Omental fat pad (tissue), 4 donors: ENCODE data around the gene PIP4K2A. TPM values are rescaled to one million over a fixed set of nuclear protein-coding genes. Genes with fewer than 3 reads are reported as not detected.

Experiments
- ATAC-seq: fragments of 150-250 bp; one replicate; pipeline ENCODE4 v1.9.1; 2016; ENCODE audit warnings: mild to moderate bottlenecking, moderate library complexity; ENCODE audit not compliant: low FRiP score
- DNase-seq: peaks from one replicate; pipeline ENCODE4 v3.0.0-alpha.2; 2019; ENCODE audit warnings: low spot score
- CTCF ChIP-seq, 3 donors: fragments of 450-650 bp; IDR thresholded peaks; one replicate each; pipeline ENCODE4 v1.5.1; 2016 to 2017; ENCODE audit warnings: antibody characterized with exemption in 3 of 3, mild to moderate bottlenecking in 3 of 3, moderate library complexity in 2 of 3
- total RNA-seq, 4 donors: library from RNA; depleted of rRNA; stranded (reverse); fragments of >200 nt; gene quantifications; one replicate each; pipeline ENCODE4 v1.1.0, GENCODE V29; 2016

PIP4K2A gene
- total RNA-seq, 4 donors from 2014 or later = 16.2 to 32.5 (median 30.4) TPM

GRCh38 chr10:22620140-22620857, 94.1 kb downstream of the PIP4K2A start:
- peak; percentile 84 for DNase-seq
- ATAC-seq = peak; percentile 91
- TF ChIP-seq CTCF (IDR thresholded peaks at IDR 0.05) = no peak

- ATAC-seq (no peak), DNase-seq (no peak)
- no peak for TF ChIP-seq CTCF (IDR thresholded peaks at IDR 0.05)
Observed at GRCh38 chr10:22619101-22619500, 95.3 kb downstream of the PIP4K2A start.

- no peak for ATAC-seq
Observed at GRCh38 chr10:22618078-22618785, 96.1 kb downstream of the PIP4K2A start.

GRCh38 chr10:22617516-22617915, 96.9 kb downstream of the PIP4K2A start:
- DNase-seq (no peak), ATAC-seq (no peak)
- TF ChIP-seq CTCF (IDR thresholded peaks at IDR 0.05) = no peak

More at GRCh38 chr10:22618078-22618785, 96.1 kb downstream of the PIP4K2A start:
- no peak for DNase-seq
- no peak for TF ChIP-seq CTCF (IDR thresholded peaks at IDR 0.05)

- ATAC-seq = no peak
- TF ChIP-seq CTCF (IDR thresholded peaks at IDR 0.05) = no peak
Observed at GRCh38 chr10:22617051-22617450, 97.3 kb downstream of the PIP4K2A start.

DNA sequence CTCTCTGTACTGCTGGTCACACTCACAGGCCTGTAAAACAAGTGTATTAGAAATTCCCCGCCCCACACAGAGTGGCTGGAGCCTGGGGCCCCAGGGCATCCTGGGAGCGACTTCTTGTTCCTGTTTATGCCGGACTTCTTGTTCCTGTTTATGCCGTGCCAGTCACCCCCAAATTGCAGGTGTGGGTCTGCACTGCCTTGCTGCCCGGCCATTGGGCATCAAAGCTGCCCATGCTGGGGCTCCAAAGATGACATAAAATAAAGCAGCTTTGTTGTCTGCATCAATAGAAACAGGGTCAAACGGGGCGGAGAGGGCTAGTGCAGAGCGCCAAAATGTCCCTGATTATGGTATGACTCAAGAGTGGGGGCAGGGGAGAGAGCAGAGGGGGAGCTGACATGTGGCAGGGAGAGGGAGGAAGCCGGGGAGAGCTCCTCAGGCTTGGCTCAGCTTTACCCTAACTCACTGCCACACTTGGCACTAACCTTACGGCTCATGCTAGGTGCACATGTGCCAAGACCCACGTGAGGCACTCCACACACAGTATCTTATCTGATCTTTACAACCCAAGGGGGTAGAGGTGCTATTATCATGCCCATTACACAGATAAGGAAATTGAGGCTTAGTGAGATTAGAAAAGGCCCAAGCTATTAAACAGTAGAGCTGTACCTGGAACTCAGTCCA, 98.4 kb downstream of the PIP4K2A start:
- DNase-seq (no peak), ATAC-seq (no peak)
- TF ChIP-seq CTCF (IDR thresholded peaks at IDR 0.05) = no peak

More at GRCh38 chr10:22617051-22617450, 97.3 kb downstream of the PIP4K2A start:
- DNase-seq = no peak
